HepG2 (cell line): ENCODE data around the gene VEPH1. TPM values are rescaled to one million over a fixed set of nuclear protein-coding genes. Genes with fewer than 3 reads are reported as not detected.

ENCODE experiments used
- ATAC-seq: fragments of 200-7000 bp; cut with Tn5 transposase; 3 replicates; pipeline ENCODE4 v1.9.1; 2020; ENCODE audit warnings: mild to moderate bottlenecking, moderate library complexity
- BruUV-seq: library from RNA; stranded (reverse); fragments of 400-500 nt; replicated peaks from 2 replicates; lab custom pipeline; 2021; lab: Mats Ljungman, UMichigan
- CTCF ChIA-PET: fragments of 300-600 bp; formaldehyde crosslinking; extraction: SDS; loops from one replicate; lab custom pipeline; 2021; ENCODE audit warnings: low total read pairs, inconsistent platforms, low intra/inter-chr PET ratio; lab: Yijun Ruan, JAX
- POLR2A ChIA-PET: fragments of 350-600 bp; sonication (Branson Sonifier 250); formaldehyde crosslinking; loops from one replicate; lab custom pipeline; 2020; ENCODE audit warnings: antibody characterized with exemption, inconsistent platforms; lab: Yijun Ruan, JAX
- DNase-seq: peaks from one replicate; pipeline ENCODE4 v3.0.0-alpha.2; 2015; ENCODE audit warnings: low spot score
- FAIRE-seq: peaks from 3 replicates; lab custom pipeline; 2011; peaks lifted over from hg19 to GRCh38; lab: Jason Lieb, UNC
- H2AFZ ChIP-seq: one replicate; pipeline ENCODE4 v1.6.1; 2011; ENCODE audit warnings: low read length, inconsistent platforms
- H3K27ac ChIP-seq: fragments of 300-600 bp; 3 replicates; pipeline ENCODE4 v1.8.0; 2011; ENCODE audit warnings: mixed run types, mild to moderate bottlenecking, mixed read lengths, low read length, inconsistent platforms; ENCODE audit not compliant: insufficient read depth; ENCODE audit errors: extremely low read length
- H3K27me3 ChIP-seq, 2 experiments: fragments of 200-600 bp in 1 of 2; 2 replicates in 1 of 2; 3 replicates in 1 of 2; pipeline versions ENCODE4 v1.6.0 to v1.8.0; 2011; ENCODE audit warnings: low read length in 2 of 2, mild to moderate bottlenecking in 2 of 2, moderate library complexity in 2 of 2, inconsistent platforms in 1 of 2; ENCODE audit not compliant: insufficient read depth in 2 of 2, control insufficient read depth in 1 of 2
- H3K36me3 ChIP-seq, 2 experiments: fragments of 200-600 bp in 1 of 2; replicated peaks in 1 of 2; 2 replicates in 1 of 2; 3 replicates in 1 of 2; pipeline versions ENCODE4 v1.5.1 to v1.8.0; 2011; ENCODE audit warnings: low read length in 2 of 2, inconsistent platforms in 1 of 2; ENCODE audit not compliant: insufficient read depth in 2 of 2, control insufficient read depth in 1 of 2
- H3K4me1 ChIP-seq: 2 replicates; pipeline ENCODE4 v1.5.1; 2012; ENCODE audit warnings: low read length, inconsistent platforms; ENCODE audit not compliant: insufficient read depth
- H3K4me2 ChIP-seq: 2 replicates; pipeline ENCODE4 v1.6.0; 2011; ENCODE audit warnings: low read depth, low read length, inconsistent platforms
- H3K4me3 ChIP-seq, 3 experiments: fragments of 200-600 bp in 1 of 3; sonication (generic), shearing (Covaris generic) in 1 of 3; replicated peaks in 1 of 3; 2 replicates each; pipeline ENCODE4 v1.5.1; 2011 to 2016; ENCODE audit warnings: low read length in 3 of 3, inconsistent platforms in 2 of 3, low read depth in 2 of 3, mild to moderate bottlenecking in 2 of 3, control low read depth in 1 of 3, mixed read lengths in 1 of 3; ENCODE audit not compliant: insufficient read depth in 1 of 3
- H3K79me2 ChIP-seq: one replicate; pipeline ENCODE4 v1.6.1; 2011; ENCODE audit warnings: low read length, inconsistent platforms; ENCODE audit not compliant: insufficient read depth
- H3K9ac ChIP-seq: 2 replicates; pipeline ENCODE4 v1.6.0; 2011; ENCODE audit warnings: mild to moderate bottlenecking, low read depth, low read length, inconsistent platforms; ENCODE audit not compliant: insufficient read depth
- H3K9me3 ChIP-seq: 2 replicates; pipeline ENCODE4 v1.5.1; 2012; ENCODE audit warnings: mild to moderate bottlenecking, low read length
- H4K20me1 ChIP-seq: 2 replicates; pipeline ENCODE4 v1.6.0; 2011; ENCODE audit warnings: inconsistent platforms, mild to moderate bottlenecking, low read length, moderate library complexity; ENCODE audit not compliant: insufficient read depth
- CEBPZ ChIP-seq: IDR thresholded peaks from 2 replicates; pipeline ENCODE4 v1.6.1; 2012; ENCODE audit warnings: low read length, improper control_type of control experiment
- HNRNPL ChIP-seq: fragments of 200-400 bp; formaldehyde crosslinking; IDR thresholded peaks from 2 replicates; pipeline ENCODE4 v1.6.1; 2017; ENCODE audit warnings: mild to moderate bottlenecking, low read depth, low read length
- HOXA9 ChIP-seq: sonication (generic); formaldehyde crosslinking; IDR thresholded peaks from 2 replicates; pipeline ENCODE4 v1.8.1; 2022; ENCODE audit warnings: missing genetic modification reagents, mild to moderate bottlenecking, moderate library complexity, borderline replicate concordance
- MLX ChIP-seq: IDR thresholded peaks from 2 replicates; pipeline ENCODE4 v1.6.1; 2016
- SMYD3 ChIP-seq: sonication (generic); formaldehyde crosslinking; IDR thresholded peaks from 2 replicates; pipeline ENCODE4 v1.8.1; 2023; ENCODE audit warnings: mild to moderate bottlenecking, missing genetic modification reagents
- STAG1 ChIP-seq: sonication (generic); formaldehyde crosslinking; IDR thresholded peaks from 2 replicates; pipeline ENCODE4 v1.4.0; 2020; ENCODE audit warnings: missing genetic modification reagents
- ZSCAN20 ChIP-seq: sonication (generic); formaldehyde crosslinking; IDR thresholded peaks from 2 replicates; pipeline ENCODE4 v1.4.0; 2020; ENCODE audit warnings: missing genetic modification reagents, mild to moderate bottlenecking, borderline replicate concordance
- WGBS: methylation state at CpG from one replicate; pipeline ENCODE4 v1.1.6; 2017; ENCODE audit warnings: low lambda C conversion rate; 5-methylcytosine and 5-hydroxymethylcytosine counted together
- in situ Hi-C: cut with HindIII; loops from 2 replicates; pipeline ENCODE4 v1.10.0; 2017; ENCODE audit warnings: low pct_unique_long_range_greater_than_20kb; ENCODE audit not compliant: extremely low pct_ligation_motif_present
- intact Hi-C: fragments of 100-400 bp; cut with micrococcal nuclease; formaldehyde crosslinking; loops from one replicate; pipeline ENCODE4 v1.10.0; 2022; ENCODE audit not compliant: unreplicated experiment
- polyA plus RNA-seq, 8 experiments: library from polyadenylated mRNA; depleted of rRNA in 3 of 8; stranded (reverse) in 7 of 8; unstranded in 1 of 8; fragments of >200 nt; fragmentation: Illumina TruSeq in 4 of 8; extraction: Trizol in 4 of 8; gene quantifications; 2 replicates each; pipeline versions ENCODE4 v1.2.1 to v1.2.3, GENCODE V29; 2011 to 2016; ENCODE audit warnings: low read depth in 4 of 8, missing spikeins in 1 of 8, mixed read lengths in 1 of 8; ENCODE audit not compliant: insufficient read depth in 1 of 8
- total RNA-seq, 5 experiments: library from RNA; depleted of rRNA; stranded (reverse); fragments of >200 nt; fragmentation: Illumina TruSeq; extraction: Trizol; gene quantifications; 2 replicates each; pipeline ENCODE4 v1.2.3, GENCODE V29; 2016; ENCODE audit warnings: low read depth in 1 of 5

Gene VEPH1
- total and polyA plus RNA-seq, 2 of the 13 experiments (the other 11 are each of a cell fraction or from before 2014, with no cell fraction given), result not detected

- 14% methylated on average over 5 of the region's 5 CpGs for WGBS
- Histone ChIP-seq H3K4me2 (no peak overlapping the region), H3K9me3 (no peaks in the 10 kb centered on the region), H3K27me3 (no peaks in the 10 kb centered on the region), H3K4me1 (no peaks in the 10 kb centered on the region), H3K9ac (no peak overlapping the region), H4K20me1 (no peaks in the 10 kb centered on the region), H3K27ac (no peak overlapping the region), H3K4me3 (no peak overlapping the region), H2AFZ (no peak overlapping the region), H3K36me3 (no peaks in the 10 kb centered on the region), H3K79me2 (no peaks in the 10 kb centered on the region)
- intact Hi-C loops (no loop called here), in situ Hi-C loops (no loop called here)
- POLR2A ChIA-PET, result no interaction called here
- ATAC-seq, result no peak
- no peak for DNase-seq
- no peak for TF ChIP-seq MLX (CRISPR knock-in tag)
- TF ChIP-seq SMYD3 (CRISPR knock-in tag), result no peak
- TF ChIP-seq HOXA9 (CRISPR knock-in tag), result no peak
- TF ChIP-seq HNRNPL, result no peak
- TF ChIP-seq ZSCAN20 (CRISPR knock-in tag), result no peak
- TF ChIP-seq STAG1 (CRISPR knock-in tag), result no peak
- no TSS peak for BruUV-seq
- CTCF ChIA-PET, result no interaction called here
- FAIRE-seq, result no peak
Measured at GRCh38 chr3:157512534-157512933, 9.3 kb upstream of the VEPH1 start.

GRCh38 chr3:157508461-157508860, 5.2 kb upstream of the VEPH1 start:
- Histone ChIP-seq H3K36me3 (no peaks in the 10 kb centered on the region), H4K20me1 (no peaks in the 10 kb centered on the region), H3K4me1 (no peaks in the 10 kb centered on the region), H3K9me3 (no peaks in the 10 kb centered on the region), H3K27ac (no peak overlapping the region), H2AFZ (no peak overlapping the region), H3K4me2 (no peak overlapping the region), H3K79me2 (no peaks in the 10 kb centered on the region), H3K4me3 (no peak overlapping the region), H3K27me3 (no peaks in the 10 kb centered on the region), H3K9ac (no peak overlapping the region)
- FAIRE-seq, result no peak
- no peak for ATAC-seq
- POLR2A ChIA-PET, result no interaction called here
- DNase-seq, result no peak
- TF ChIP-seq CEBPZ, result no peak
- CTCF ChIA-PET, result no interaction called here
- intact Hi-C loops (no loop called here), in situ Hi-C loops (no loop called here)
- no TSS peak for BruUV-seq
- WGBS, result 0% methylated on average over 1 of the region's 1 CpG
